ENCODE data around the gene BTN3A1.
A peak's percentile ranks its signal among the peaks of the same experiment; 100 is the strongest.

BTN3A1 gene

DNA sequence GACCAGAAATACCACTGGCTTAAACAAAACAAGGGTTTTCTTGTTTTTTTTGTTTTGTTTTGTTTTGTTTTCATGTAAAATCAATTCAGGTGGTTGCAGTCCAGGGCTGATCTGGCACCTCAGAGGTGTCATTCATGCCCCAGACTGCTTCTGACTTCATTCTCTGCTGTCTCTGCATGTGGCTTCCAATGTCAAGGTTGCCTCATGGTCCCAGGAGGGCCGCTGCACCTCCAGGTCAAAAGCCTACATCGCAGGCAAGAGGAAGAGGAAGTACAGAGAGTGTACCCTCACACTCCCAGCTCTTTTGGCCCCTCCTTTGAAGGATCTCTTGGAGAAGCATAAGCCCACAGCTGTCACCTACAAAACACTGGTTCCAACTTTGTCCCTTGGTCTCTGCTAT is 1.4 kb upstream of the BTN3A1 start (continued):
- TF ChIP-seq, protein P1, sequence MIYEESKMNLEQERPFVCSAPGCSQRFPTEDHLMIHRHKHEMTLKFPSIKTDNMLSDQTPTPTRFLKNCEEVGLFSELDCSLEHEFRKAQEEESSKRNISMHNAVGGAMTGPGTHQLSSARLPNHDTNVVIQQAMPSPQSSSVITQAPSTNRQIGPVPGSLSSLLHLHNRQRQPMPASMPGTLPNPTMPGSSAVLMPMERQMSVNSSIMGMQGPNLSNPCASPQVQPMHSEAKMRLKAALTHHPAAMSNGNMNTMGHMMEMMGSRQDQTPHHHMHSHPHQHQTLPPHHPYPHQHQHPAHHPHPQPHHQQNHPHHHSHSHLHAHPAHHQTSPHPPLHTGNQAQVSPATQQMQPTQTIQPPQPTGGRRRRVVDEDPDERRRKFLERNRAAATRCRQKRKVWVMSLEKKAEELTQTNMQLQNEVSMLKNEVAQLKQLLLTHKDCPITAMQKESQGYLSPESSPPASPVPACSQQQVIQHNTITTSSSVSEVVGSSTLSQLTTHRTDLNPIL (CRISPR knock-in tag; IDR thresholded peaks at IDR 0.05; ENCODE audit: low read depth), result no peak
- TF ChIP-seq ZNF8 (CRISPR knock-in tag; IDR thresholded peaks at IDR 0.05) (no peak), OSR1 (CRISPR knock-in tag; IDR thresholded peaks at IDR 0.05) (no peak), ZNF565 (CRISPR knock-in tag; conservative IDR thresholded peaks at IDR 0.05; ENCODE audit: low read depth) (no peak), ARNTL (CRISPR knock-in tag; IDR thresholded peaks at IDR 0.05; ENCODE audit: borderline replicate concordance, low read depth) (no peak), PPARA (CRISPR knock-in tag; IDR thresholded peaks at IDR 0.05; ENCODE audit: borderline replicate concordance) (no peak), BACH2 (CRISPR knock-in tag; IDR thresholded peaks at IDR 0.05; ENCODE audit: borderline replicate concordance) (no peak), ZFP30 (CRISPR knock-in tag; IDR thresholded peaks at IDR 0.05) (no peak), SNAI2 (CRISPR knock-in tag; IDR thresholded peaks at IDR 0.05) (no peak)

DNA sequence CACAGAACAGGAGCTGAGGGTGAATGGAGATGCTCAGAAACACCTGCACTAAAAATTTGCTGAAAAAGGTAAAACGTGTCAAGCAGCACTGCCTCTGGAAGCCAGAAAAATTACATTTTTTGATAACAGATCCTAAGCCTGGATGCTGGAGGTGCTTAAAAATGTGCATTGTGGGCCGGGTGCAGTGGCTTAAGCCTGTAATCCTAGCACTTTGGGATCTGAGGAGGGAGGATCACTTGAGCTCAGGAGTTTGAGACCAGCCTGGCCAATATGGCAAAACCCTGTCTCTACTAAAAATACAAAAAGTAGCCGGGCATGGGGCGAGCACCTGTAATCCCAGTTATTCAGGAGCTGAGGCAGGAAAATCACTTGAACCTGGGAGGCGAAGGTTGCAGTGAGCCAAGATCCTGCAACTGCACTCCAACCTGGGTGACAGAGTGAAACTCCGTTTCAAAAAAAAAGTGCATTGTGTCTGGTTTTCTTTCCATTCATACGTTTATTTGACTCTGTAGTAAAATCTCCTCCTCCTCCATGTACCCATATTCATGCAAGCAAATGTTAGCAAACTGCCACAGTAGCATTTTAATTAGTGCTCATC is 587 bp upstream of the BTN3A1 start:
- peak; percentile 11; the same call in 2 of the 3 replicates for ATAC-seq
- no peak for TF ChIP-seq CSDC2 (CRISPR knock-in tag; IDR thresholded peaks at IDR 0.05)
- TF ChIP-seq ISL1 (CRISPR knock-in tag; IDR thresholded peaks at IDR 0.05), result no peak
- no peak for TF ChIP-seq ZFP3 (CRISPR knock-in tag; IDR thresholded peaks at IDR 0.05)

DNA sequence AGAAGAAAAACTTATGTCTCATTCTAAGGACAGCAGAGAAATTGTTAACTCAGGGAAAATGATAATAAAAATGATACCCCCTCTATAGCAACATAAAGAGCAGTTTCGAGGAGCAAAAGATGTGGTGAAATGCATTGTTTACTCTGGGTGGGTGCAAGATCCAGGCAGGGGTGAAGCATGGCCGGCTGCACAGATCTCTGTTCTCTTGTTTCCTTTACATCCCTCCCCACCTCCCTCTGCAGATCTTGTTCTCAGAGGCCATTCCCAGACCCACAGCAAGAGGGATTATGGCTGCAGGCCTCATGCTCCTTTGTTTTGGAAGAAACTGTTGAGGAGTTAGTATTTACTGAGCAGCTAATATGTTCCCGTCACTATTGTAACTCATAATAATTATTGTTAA is 1.8 kb downstream of the BTN3A1 start:
- TF ChIP-seq GLIS3 (CRISPR knock-in tag; IDR thresholded peaks at IDR 0.05), result no peak
- ATAC-seq, result no peak

DNA sequence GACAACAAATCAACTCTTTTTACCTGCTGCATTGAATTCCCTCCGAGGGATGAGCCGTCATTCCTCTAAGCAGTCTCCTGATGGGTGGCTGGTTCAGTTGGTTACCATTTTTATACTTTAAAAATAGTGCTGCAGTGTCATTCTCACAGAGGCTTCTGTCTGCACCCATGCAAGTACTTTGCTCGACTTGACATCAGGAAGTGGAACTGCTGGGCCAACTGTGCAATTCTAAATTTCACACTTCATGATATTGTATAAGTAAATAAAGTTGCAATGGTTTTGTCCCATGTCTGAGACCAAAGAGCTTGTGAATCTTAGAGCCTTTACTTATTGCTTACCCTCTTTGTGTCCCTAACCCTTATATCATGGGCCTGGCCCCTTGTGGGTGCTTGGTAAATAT is 2.5 kb downstream of the BTN3A1 start:
- ATAC-seq, result no peak
- TF ChIP-seq ISL1 (CRISPR knock-in tag; IDR thresholded peaks at IDR 0.05), result no peak
- TF ChIP-seq ZNF565 (CRISPR knock-in tag; conservative IDR thresholded peaks at IDR 0.05; ENCODE audit: low read depth), result no peak
- TF ChIP-seq SNAI2 (CRISPR knock-in tag; IDR thresholded peaks at IDR 0.05), result no peak

DNA sequence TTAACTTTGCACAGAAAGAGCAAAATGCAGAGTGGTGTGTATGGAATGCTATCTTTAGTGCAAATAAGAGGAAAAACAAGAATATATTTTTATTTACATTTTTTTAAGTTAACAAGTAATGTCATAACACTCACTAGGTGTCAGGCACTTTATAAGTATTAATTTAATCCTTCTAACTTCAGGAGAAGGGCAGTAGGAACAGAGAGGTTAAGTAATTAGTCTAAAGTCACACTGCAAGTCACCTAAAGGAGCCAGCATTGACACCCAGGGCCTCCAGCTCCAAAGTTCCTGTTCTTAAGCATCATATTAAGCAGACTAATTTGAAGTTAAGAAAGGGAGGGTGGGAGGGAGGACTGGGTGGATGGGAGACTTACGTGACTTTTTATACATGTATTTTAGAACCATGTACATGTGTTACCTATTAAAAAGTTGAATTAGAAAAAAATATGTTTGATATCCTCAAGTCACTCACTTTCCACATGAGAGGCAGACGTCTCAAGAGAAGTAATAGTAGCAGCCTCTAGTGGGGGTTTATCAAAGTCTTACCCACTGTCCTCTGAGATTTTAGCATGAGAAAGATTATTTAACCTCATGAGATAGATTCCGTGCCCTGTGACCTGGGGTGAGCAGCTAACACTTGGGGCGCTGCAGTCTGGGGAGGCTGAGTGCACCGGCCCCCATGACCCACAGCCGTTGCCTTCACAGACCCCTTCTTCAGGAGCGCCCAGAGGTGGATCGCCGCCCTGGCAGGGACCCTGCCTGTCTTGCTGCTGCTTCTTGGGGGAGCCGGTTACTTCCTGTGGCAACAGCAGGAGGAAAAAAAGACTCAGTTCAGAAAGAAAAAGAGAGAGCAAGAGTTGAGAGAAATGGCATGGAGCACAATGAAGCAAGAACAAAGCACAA is 7.0 kb downstream of the BTN3A1 start:
- TF ChIP-seq SNAI2 (CRISPR knock-in tag; IDR thresholded peaks at IDR 0.05), result no peak
- TF ChIP-seq OSR1 (CRISPR knock-in tag; IDR thresholded peaks at IDR 0.05), result no peak
- no peak for TF ChIP-seq ZFP30 (CRISPR knock-in tag; IDR thresholded peaks at IDR 0.05)
- TF ChIP-seq TCF4 (CRISPR knock-in tag; IDR thresholded peaks at IDR 0.05; ENCODE audit: borderline replicate concordance), result no peak
- no peak for TF ChIP-seq ZNF8 (CRISPR knock-in tag; IDR thresholded peaks at IDR 0.05)
- TF ChIP-seq RARB (CRISPR knock-in tag; IDR thresholded peaks at IDR 0.05), result no peak
- TF ChIP-seq ZFP3 (CRISPR knock-in tag; IDR thresholded peaks at IDR 0.05), result no peak
- no peak for TF ChIP-seq CSDC2 (CRISPR knock-in tag; IDR thresholded peaks at IDR 0.05)
- no peak for TF ChIP-seq ISL1 (CRISPR knock-in tag; IDR thresholded peaks at IDR 0.05)
- no peak for TF ChIP-seq PPARA (CRISPR knock-in tag; IDR thresholded peaks at IDR 0.05; ENCODE audit: borderline replicate concordance)
- ATAC-seq, result no peak

DNA sequence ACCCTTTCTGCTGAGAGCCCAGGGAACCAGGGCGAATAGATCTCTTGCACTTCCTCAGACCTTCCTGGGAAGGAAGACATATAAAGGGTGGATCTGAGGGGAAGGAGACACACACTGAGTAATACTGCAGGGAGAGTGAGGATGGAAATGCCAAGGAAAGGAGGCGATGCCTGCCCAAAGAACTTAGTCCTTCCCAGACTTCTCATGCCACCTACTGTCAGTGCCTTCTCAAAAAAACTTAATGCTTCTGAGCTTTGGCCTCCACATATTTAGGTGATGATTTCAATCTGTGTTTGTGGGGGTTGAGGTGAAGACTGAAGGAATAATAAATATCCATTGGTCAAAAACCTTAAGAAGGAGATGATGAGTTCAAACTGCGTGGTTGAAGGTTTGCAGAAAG is 9.7 kb downstream of the BTN3A1 start:
- ATAC-seq, result peak; percentile 41; the same call in 2 of the 3 replicates
- TF ChIP-seq TOX (CRISPR knock-in tag; IDR thresholded peaks at IDR 0.05; ENCODE audit: borderline replicate concordance) (no peak), RARB (CRISPR knock-in tag; IDR thresholded peaks at IDR 0.05) (no peak), SNAI2 (CRISPR knock-in tag; IDR thresholded peaks at IDR 0.05) (no peak), OSR1 (CRISPR knock-in tag; IDR thresholded peaks at IDR 0.05) (no peak), ESRRG (CRISPR knock-in tag; IDR thresholded peaks at IDR 0.05) (no peak), CSDC2 (CRISPR knock-in tag; IDR thresholded peaks at IDR 0.05) (no peak)
- TF ChIP-seq, protein P1 (CRISPR knock-in tag; IDR thresholded peaks at IDR 0.05; ENCODE audit: low read depth), result no peak

DNA sequence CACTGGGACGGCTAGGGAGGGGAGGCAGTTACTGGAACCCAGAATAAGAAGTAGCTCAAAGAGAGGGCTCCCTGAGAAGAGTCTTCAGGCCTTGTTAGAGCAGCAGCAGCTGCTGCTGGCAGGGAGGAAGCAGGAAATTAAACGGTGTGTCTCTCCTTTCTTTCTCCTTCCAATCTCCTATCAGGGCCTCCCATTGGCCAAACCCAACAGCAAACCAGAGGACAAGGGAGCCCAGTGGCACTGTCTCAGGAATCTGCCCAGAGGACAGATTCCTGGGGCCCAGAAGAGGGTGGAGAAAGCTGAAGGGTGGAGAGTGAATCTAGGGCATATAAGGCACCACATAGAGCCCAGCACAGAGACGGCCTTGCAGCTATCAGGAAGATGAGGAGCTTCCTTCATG is 10.2 kb downstream of the BTN3A1 start:
- TF ChIP-seq GLIS3 (CRISPR knock-in tag; IDR thresholded peaks at IDR 0.05), result no peak
- TF ChIP-seq ZFP3 (CRISPR knock-in tag; IDR thresholded peaks at IDR 0.05), result no peak
- no peak for TF ChIP-seq ZC3H10 (CRISPR knock-in tag; IDR thresholded peaks at IDR 0.05)
- TF ChIP-seq ISL1 (CRISPR knock-in tag; IDR thresholded peaks at IDR 0.05), result no peak
- TF ChIP-seq SNAI2 (CRISPR knock-in tag; IDR thresholded peaks at IDR 0.05), result no peak
- ATAC-seq, result no peak
